ENCODE measurements around the gene CDH16. TPM values are rescaled to one million over a fixed set of nuclear protein-coding genes. Genes with fewer than 3 reads are reported as not detected.

Gene CDH16
- total and polyA plus RNA-seq, 2 of the 13 experiments (the other 11 are each of a cell fraction or from before 2014, with no cell fraction given) = 2.7 to 3.9 TPM

DNA sequence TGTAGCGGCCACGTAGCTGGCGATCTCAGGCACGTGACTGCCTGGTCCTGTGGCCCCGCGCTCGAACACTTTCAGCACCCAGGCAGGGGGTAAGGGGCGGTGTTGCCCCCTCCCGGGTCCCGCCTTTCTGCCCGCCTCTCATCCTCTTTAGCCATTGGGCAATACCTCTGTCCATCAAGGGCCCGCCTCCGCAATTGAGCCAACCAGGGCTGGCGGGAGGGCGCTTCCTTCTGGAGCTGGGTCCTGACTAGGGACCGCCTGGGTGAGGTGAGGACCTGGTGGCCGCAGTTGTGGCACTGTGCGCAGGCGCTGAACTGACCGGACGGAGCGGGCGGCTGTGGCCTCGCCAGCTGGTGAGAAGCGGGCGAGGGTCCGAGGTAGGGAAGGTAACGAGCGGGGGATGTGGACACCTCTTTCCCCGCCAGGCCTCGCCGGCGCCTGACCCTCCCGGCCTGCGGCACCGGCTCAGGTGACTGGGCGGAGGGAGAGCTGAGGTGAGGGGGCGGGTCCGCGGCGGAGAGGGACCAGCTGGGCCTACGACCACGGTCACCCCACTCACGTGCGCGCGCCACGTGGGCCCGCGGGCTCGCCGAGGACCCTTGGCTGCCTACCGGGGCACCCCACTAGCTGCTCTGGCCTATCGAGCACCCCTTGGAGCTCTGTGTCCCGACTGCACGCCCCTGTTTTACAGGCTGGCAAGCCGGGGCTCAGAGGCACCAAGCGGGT is 38.2 kb downstream of the CDH16 start, which contains the start of gene PDP2 (continued):
- TF ChIP-seq REL (CRISPR knock-in tag; conservative IDR thresholded peaks at IDR 0.05) (peak; percentile 92), ZNF766 (CRISPR knock-in tag; IDR thresholded peaks at IDR 0.05; ENCODE audit: borderline replicate concordance) (peak; percentile 99), ZNF616 (CRISPR knock-in tag; IDR thresholded peaks at IDR 0.05; ENCODE audit: low read depth) (peak; percentile 66), SRF (IDR thresholded peaks at IDR 0.05; ENCODE audit: low read depth, low read length) (no peak), SRSF4 (IDR thresholded peaks at IDR 0.05; ENCODE audit: low read depth, low read length, poor library complexity, severe bottlenecking) (no peak), RARA (CRISPR knock-in tag; IDR thresholded peaks at IDR 0.05) (peak; percentile 49; the same call in 1 of the 2 replicates), SMAD9 (CRISPR knock-in tag; IDR thresholded peaks at IDR 0.05) (0 out of 2 replicates have a peak, but pooled peaks have one; percentile 90), SP1 (IDR thresholded peaks at IDR 0.05) (no peak), SP1 (CRISPR knock-in tag; IDR thresholded peaks at IDR 0.05) (peak; percentile 86), ZBTB1 (CRISPR knock-in tag; IDR thresholded peaks at IDR 0.05; ENCODE audit: borderline replicate concordance) (no peak), JUND (CRISPR knock-in tag; IDR thresholded peaks at IDR 0.05) (peak; percentile 63; the same call in 1 of the 2 replicates), ZBTB3 (CRISPR knock-in tag; IDR thresholded peaks at IDR 0.05; ENCODE audit: borderline replicate concordance, low read depth) (no peak), ZNF746 (CRISPR knock-in tag; IDR thresholded peaks at IDR 0.05) (peak; percentile 50)
- TF ChIP-seq, protein P1, sequence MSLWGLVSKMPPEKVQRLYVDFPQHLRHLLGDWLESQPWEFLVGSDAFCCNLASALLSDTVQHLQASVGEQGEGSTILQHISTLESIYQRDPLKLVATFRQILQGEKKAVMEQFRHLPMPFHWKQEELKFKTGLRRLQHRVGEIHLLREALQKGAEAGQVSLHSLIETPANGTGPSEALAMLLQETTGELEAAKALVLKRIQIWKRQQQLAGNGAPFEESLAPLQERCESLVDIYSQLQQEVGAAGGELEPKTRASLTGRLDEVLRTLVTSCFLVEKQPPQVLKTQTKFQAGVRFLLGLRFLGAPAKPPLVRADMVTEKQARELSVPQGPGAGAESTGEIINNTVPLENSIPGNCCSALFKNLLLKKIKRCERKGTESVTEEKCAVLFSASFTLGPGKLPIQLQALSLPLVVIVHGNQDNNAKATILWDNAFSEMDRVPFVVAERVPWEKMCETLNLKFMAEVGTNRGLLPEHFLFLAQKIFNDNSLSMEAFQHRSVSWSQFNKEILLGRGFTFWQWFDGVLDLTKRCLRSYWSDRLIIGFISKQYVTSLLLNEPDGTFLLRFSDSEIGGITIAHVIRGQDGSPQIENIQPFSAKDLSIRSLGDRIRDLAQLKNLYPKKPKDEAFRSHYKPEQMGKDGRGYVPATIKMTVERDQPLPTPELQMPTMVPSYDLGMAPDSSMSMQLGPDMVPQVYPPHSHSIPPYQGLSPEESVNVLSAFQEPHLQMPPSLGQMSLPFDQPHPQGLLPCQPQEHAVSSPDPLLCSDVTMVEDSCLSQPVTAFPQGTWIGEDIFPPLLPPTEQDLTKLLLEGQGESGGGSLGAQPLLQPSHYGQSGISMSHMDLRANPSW (CRISPR knock-in tag; IDR thresholded peaks at IDR 0.05; ENCODE audit: borderline replicate concordance) = peak; percentile 26; the same call in 1 of the 2 replicates
- TF ChIP-seq, protein P2, sequence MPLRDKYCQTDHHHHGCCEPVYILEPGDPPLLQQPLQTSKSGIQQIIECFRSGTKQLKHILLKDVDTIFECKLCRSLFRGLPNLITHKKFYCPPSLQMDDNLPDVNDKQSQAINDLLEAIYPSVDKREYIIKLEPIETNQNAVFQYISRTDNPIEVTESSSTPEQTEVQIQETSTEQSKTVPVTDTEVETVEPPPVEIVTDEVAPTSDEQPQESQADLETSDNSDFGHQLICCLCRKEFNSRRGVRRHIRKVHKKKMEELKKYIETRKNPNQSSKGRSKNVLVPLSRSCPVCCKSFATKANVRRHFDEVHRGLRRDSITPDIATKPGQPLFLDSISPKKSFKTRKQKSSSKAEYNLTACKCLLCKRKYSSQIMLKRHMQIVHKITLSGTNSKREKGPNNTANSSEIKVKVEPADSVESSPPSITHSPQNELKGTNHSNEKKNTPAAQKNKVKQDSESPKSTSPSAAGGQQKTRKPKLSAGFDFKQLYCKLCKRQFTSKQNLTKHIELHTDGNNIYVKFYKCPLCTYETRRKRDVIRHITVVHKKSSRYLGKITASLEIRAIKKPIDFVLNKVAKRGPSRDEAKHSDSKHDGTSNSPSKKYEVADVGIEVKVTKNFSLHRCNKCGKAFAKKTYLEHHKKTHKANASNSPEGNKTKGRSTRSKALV (CRISPR knock-in tag; IDR thresholded peaks at IDR 0.05) = peak; percentile 88
- TF ChIP-seq, protein P3, sequence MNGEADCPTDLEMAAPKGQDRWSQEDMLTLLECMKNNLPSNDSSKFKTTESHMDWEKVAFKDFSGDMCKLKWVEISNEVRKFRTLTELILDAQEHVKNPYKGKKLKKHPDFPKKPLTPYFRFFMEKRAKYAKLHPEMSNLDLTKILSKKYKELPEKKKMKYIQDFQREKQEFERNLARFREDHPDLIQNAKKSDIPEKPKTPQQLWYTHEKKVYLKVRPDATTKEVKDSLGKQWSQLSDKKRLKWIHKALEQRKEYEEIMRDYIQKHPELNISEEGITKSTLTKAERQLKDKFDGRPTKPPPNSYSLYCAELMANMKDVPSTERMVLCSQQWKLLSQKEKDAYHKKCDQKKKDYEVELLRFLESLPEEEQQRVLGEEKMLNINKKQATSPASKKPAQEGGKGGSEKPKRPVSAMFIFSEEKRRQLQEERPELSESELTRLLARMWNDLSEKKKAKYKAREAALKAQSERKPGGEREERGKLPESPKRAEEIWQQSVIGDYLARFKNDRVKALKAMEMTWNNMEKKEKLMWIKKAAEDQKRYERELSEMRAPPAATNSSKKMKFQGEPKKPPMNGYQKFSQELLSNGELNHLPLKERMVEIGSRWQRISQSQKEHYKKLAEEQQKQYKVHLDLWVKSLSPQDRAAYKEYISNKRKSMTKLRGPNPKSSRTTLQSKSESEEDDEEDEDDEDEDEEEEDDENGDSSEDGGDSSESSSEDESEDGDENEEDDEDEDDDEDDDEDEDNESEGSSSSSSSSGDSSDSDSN (CRISPR knock-in tag; IDR thresholded peaks at IDR 0.05) = peak; percentile 91
- TF ChIP-seq, protein P4, sequence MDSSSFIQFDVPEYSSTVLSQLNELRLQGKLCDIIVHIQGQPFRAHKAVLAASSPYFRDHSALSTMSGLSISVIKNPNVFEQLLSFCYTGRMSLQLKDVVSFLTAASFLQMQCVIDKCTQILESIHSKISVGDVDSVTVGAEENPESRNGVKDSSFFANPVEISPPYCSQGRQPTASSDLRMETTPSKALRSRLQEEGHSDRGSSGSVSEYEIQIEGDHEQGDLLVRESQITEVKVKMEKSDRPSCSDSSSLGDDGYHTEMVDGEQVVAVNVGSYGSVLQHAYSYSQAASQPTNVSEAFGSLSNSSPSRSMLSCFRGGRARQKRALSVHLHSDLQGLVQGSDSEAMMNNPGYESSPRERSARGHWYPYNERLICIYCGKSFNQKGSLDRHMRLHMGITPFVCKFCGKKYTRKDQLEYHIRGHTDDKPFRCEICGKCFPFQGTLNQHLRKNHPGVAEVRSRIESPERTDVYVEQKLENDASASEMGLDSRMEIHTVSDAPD (CRISPR knock-in tag; IDR thresholded peaks at IDR 0.05) = 0 out of 2 replicates have a peak, but pooled peaks have one; percentile 32
- TF ChIP-seq, protein P5, sequence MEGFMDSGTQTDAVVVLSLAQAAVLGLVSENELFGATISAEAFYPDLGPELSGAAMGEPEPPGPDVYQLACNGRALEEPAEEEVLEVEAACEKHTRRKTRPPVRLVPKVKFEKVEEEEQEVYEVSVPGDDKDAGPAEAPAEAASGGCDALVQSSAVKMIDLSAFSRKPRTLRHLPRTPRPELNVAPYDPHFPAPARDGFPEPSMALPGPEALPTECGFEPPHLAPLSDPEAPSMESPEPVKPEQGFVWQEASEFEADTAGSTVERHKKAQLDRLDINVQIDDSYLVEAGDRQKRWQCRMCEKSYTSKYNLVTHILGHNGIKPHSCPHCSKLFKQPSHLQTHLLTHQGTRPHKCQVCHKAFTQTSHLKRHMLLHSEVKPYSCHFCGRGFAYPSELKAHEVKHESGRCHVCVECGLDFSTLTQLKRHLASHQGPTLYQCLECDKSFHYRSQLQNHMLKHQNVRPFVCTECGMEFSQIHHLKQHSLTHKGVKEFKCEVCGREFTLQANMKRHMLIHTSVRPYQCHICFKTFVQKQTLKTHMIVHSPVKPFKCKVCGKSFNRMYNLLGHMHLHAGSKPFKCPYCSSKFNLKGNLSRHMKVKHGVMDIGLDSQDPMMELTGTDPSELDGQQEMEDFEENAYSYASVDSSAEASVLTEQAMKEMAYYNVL (CRISPR knock-in tag; IDR thresholded peaks at IDR 0.05; ENCODE audit: borderline replicate concordance) = peak; percentile 69

Data from HepG2 (cell line).